ENCODE measurements around the gene LRRC37A3.
"Not testable (repeated sequence)": the region's sequence is repeated elsewhere in the genome, so short reads cannot be mapped to it uniquely, and the experiment has no call there.

LRRC37A3 gene

GRCh38 chr17:64925244-64925643 is 6.0 kb upstream of the LRRC37A3 start:
- DNase-seq = not testable (repeated sequence)

DNA sequence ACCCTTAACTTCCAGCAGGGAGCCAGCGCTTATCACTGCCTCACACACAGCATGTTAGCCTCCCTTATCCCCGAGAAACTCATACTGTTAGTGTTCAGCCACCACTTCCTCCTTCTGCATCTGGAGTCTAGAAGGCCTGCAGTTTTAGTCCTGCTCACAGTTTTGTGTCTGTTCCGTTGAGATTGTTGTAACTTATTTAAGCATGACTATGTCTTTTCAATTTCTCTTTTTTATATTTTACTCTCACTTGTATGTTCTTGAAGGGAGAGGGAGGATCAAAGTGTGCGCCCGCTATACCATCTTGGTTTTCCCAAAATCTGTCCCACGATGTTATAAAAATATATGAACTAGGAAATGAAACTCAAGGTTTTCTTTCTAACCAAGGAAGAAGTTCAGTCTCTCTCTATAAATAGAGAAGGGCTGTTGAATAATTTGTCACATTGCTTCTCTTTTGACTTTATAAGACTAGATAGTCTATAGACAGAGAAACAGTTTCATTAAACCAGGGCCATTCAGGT is 3.8 kb upstream of the LRRC37A3 start:
- DNase-seq = peak; percentile 5

GRCh38 chr17:64920419-64921172 is 1.3 kb upstream of the LRRC37A3 start:
- DNase-seq = peak; percentile 26

- peak; percentile 20 for DNase-seq
Observed at GRCh38 chr17:64920026-64920418, 744 bp upstream of the LRRC37A3 start.

- peak; percentile 23 for DNase-seq
Observed at GRCh38 chr17:64918842-64919288, 413 bp downstream of the LRRC37A3 start.

- not testable (repeated sequence) for DNase-seq
Observed at GRCh38 chr17:64917540-64917939, 1.7 kb downstream of the LRRC37A3 start.

- DNase-seq = not testable (repeated sequence)
Observed at GRCh38 chr17:64915244-64915643, 4.0 kb downstream of the LRRC37A3 start.

- DNase-seq = not testable (repeated sequence)
Observed at GRCh38 chr17:64910191-64910514, 9.1 kb downstream of the LRRC37A3 start.

DNA sequence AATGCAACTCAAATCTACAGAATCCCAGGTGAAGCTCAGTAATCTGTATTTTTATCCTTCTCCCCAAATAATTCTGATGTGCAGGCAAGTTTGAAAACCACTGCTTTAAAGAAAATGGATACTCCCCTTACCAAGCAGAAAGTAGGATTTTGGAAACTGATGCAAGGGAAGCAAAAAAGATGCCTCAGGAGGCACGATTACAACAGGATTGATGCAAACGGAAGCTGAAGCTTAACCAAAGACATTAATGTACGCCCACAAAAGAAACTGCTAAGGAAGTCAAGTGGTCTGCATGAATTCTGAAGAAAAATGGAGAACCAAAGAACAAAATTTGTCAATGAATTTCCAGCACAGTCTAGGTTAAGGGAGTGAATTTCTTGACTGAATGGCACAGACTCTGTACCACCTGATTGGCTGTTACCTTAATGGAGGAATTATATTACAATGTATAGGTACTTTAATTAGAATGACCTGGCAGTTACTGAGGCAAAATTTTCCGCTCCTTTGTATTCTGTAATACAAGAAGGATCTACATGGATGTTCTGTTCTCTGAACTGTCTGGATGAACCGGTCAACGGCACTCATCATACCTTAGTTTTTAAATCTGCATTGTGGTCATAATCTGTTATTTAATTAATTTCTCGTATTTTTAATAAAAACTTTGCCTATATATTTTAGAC is 9.6 kb downstream of the LRRC37A3 start:
- DNase-seq = not testable (repeated sequence)

- DNase-seq = not testable (repeated sequence)
Observed at GRCh38 chr17:64904069-64904468, 15.2 kb downstream of the LRRC37A3 start.

- not testable (repeated sequence) for DNase-seq
Observed at GRCh38 chr17:64897136-64897535, 22.1 kb downstream of the LRRC37A3 start.

DNA sequence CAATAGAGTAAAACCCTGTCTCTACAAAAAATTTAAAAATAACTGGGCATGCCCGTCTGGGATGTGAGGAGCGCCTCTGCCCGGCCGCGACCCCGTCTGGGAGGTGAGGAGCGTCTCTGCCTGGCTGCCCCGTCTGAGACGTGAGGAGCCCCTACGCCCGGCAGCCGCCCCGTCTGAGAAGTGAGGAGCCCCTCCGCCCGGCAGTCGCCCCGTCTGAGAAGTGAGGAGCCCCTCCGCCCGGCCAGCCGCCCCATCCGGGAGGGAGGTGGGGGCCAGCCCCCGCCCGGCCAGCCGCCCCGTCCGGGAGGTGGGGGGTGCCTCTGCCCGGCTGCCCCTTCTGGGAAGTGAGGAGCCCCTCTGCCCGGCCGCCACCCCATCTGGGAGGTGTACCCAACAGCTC is 45.1 kb downstream of the LRRC37A3 start:
- not testable (repeated sequence) for DNase-seq

- DNase-seq = peak; percentile 43
Observed at GRCh38 chr17:64847504-64848466, 71.5 kb downstream of the LRRC37A3 start.

DNA sequence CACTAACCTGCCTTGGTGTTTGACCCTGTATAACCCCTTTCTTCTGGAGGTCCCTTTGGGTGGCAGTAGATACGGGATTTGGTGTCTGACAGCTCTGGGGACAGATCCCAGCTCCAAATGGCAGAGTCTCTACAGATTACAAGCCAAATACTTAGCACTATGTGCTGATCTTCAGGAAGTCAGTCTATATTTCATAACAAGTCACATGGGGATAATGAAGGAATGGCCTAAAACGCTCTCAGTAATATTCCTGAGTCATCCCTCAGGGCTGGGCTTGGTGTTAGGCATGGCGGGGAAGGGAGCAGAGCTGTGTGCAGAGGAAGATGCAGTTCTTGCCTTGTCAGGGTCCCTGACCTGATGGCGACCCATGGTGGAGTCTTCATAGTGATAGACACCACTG is 72.4 kb downstream of the LRRC37A3 start:
- DNase-seq = not testable (repeated sequence)

- not testable (repeated sequence) for DNase-seq
Observed at GRCh38 chr17:64843918-64844317, 75.4 kb downstream of the LRRC37A3 start.

DNA sequence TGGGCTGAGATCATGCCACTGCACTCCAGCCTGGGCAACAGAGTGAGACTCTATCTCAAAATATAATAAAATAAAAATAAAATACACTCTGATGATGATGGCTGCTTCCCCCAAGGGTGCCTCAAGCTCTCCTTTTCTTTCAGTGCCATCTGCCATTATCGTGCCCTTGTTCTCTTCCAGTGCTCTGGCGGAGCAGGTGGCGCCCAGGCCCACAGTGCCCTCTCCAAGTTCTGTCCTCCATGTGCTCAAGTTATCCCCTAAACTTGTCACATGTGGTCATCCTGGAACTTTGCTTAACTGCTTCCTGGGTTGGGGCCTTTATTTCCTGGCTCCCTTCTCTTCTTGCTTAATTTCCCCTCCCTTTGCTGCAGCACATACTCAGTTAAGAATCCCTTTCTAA is 76.4 kb downstream of the LRRC37A3 start:
- DNase-seq = not testable (repeated sequence)

DNA sequence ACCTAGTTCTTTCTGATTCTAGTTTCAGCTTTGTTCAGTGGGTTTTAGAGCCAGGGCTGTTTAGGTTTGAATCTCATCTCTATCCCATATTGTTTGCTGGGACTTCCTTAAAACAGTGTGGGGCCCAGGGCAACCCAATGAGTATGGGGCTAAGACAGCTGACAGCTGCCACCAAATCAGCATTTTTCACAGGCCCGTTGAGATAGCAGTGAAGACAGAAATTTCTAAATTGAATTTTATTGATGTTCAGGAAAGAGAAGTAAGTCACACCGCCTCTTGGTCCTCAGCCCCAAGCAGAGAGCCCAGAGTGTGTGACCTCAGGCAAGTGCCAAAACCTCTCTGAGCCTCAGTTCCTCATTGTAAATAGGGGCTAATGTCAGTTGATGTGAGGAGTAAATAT is 78.3 kb downstream of the LRRC37A3 start:
- not testable (repeated sequence) for DNase-seq

DNA sequence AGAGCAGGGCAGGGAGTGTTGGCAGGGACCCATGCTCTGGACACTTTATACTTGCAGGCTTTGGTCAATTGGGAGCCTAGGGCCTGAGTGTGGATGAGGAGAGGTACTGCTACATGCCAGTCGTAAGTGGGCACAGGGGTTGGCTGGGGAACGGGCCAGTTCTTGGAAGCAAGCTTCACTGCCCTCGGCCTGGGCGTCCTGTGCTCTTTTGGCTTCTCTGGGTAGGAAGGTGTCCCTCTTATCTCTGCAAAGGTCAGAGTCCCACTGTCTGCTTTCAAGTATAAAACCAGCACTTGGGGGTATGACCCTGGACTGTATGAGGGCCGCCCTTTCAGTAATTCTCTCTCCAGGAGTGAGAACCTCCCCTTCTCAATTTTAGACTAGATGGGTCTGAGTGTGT is 80.8 kb downstream of the LRRC37A3 start:
- not testable (repeated sequence) for DNase-seq

GRCh38 chr17:64837018-64837761 is 82.1 kb downstream of the LRRC37A3 start:
- DNase-seq = peak; percentile 80

- DNase-seq = not testable (repeated sequence)
Observed at GRCh38 chr17:64836623-64837017, 82.7 kb downstream of the LRRC37A3 start.

DNA sequence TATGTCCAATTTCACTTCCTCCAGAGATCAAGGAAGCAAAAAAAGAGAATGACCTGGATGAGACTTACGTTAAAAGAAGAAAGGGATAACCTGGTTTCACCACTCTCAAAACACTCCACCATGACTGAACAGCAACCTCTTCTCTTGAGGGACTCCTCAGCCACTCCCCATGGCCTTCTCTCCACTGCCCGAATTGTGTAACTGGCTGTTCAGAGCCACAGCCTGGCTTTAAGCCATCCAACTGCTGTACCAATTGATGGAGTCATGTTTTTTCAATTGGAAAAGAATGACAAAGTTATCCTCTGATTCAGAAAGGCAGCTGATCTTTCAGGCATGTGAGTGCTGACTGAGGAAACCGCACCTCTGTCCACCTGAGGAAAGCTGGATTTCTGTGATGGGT is 85.2 kb downstream of the LRRC37A3 start:
- DNase-seq = not testable (repeated sequence)

DNA sequence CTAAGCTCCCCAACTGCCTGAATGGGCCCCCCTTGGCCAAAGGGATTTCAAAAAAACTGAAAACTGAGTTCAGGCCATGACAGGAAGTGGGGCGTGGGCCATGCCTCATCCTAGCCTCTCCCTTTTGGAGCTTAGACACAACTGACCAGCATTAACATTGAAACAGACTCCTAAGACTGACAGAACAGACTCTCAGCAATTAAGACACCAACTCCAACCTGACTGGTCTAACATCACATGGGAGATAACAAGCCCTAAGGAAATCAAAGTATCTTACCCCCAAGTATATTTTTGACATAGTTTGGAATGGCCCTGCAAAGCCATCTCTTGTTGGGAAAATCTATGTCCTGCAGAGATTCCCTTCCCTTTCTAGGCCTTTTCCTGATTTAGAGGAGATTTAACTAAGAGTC is 88.6 kb downstream of the LRRC37A3 start:
- DNase-seq = not testable (repeated sequence)

All from midbrain (tissue), 1 donor.